Spleen (tissue), 7 donors: ENCODE results near the gene CTH.

Source experiments
- POLR2A ChIP-seq, 3 donors: fragments of 450-650 bp; IDR thresholded peaks; one replicate each; pipeline ENCODE4 v1.5.1; 2017; ENCODE audit warnings: antibody characterized with exemption in 3 of 3, mild to moderate bottlenecking in 1 of 3
- POLR2AphosphoS5 ChIP-seq, 3 donors: sonication (generic); formaldehyde crosslinking; IDR thresholded peaks; one replicate each; pipeline ENCODE4 v1.5.1; 2017; ENCODE audit warnings: antibody characterized with exemption in 3 of 3
- TF ChIP-seq, protein P1 (sequence below), 11 experiments: fragments of 200-600 bp in 7 of 11; fragments of 450-650 bp in 4 of 11; sonication (generic) in 4 of 11; IDR thresholded peaks in 8 of 11; conservative IDR thresholded peaks in 3 of 11; 1 replicate in 7 of 11; 2 replicates in 4 of 11; pipeline versions ENCODE4 v1.4.0 to v1.8.0; 2016 to 2021; ENCODE audit warnings: antibody characterized with exemption in 11 of 11, inconsistent platforms in 4 of 11, mild to moderate bottlenecking in 1 of 11
- donor health status: DM: no; HTN: no; CAD: no; lungs with moderate emphysema.
- donor health status: DM: no; HTN: no; CAD: no.
- donor health status: DM: no; HTN: no; CAD: no.

DNA sequence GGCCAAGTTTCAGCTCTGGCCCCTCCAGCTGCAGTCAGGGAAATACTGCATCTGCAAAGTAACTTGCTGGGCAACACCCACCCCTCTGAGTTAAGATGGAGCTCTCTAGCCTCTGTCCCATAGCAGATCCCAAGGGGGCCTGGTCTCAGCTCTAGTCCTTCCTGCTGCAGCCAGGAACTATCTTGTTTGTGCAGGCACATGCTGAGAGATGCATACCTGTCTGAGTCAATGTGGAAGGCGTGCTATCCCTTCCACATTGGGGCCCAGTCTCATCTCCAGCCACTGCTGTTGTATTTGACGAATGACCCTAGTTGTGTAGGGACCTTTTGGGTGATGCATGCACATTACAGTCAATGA lies 76.4 kb downstream of the CTH start:
- TF ChIP-seq, protein P1, sequence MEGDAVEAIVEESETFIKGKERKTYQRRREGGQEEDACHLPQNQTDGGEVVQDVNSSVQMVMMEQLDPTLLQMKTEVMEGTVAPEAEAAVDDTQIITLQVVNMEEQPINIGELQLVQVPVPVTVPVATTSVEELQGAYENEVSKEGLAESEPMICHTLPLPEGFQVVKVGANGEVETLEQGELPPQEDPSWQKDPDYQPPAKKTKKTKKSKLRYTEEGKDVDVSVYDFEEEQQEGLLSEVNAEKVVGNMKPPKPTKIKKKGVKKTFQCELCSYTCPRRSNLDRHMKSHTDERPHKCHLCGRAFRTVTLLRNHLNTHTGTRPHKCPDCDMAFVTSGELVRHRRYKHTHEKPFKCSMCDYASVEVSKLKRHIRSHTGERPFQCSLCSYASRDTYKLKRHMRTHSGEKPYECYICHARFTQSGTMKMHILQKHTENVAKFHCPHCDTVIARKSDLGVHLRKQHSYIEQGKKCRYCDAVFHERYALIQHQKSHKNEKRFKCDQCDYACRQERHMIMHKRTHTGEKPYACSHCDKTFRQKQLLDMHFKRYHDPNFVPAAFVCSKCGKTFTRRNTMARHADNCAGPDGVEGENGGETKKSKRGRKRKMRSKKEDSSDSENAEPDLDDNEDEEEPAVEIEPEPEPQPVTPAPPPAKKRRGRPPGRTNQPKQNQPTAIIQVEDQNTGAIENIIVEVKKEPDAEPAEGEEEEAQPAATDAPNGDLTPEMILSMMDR (IDR thresholded peaks at IDR 0.05 in 8 of 11, conservative IDR thresholded peaks at IDR 0.05 in 3 of 11), result no peak
- no peak for TF ChIP-seq POLR2A (IDR thresholded peaks at IDR 0.05)
- TF ChIP-seq POLR2AphosphoS5 (IDR thresholded peaks at IDR 0.05), result no peak
